ENCODE data around the gene VGLL4.

Gene VGLL4

GRCh38 chr3:11679964-11680363 lies 36.2 kb upstream of the VGLL4 start:
- no peak for TF ChIP-seq ZNF8 (CRISPR knock-in tag; IDR thresholded peaks at IDR 0.05)
- no peak for TF ChIP-seq OSR1 (CRISPR knock-in tag; IDR thresholded peaks at IDR 0.05)
- no peak for TF ChIP-seq TCF4 (CRISPR knock-in tag; IDR thresholded peaks at IDR 0.05; ENCODE audit: borderline replicate concordance)
- TF ChIP-seq CREB5 (CRISPR knock-in tag; IDR thresholded peaks at IDR 0.05; ENCODE audit: low read depth) = no peak
- no peak for TF ChIP-seq ZFP30 (CRISPR knock-in tag; IDR thresholded peaks at IDR 0.05)
- TF ChIP-seq ZNF70 (CRISPR knock-in tag; IDR thresholded peaks at IDR 0.05) = no peak
- no peak for TF ChIP-seq CSRNP3 (CRISPR knock-in tag; IDR thresholded peaks at IDR 0.05)
- no peak for ATAC-seq

GRCh38 chr3:11672363-11672762 lies 28.6 kb upstream of the VGLL4 start:
- ATAC-seq = no peak
- TF ChIP-seq PATZ1 (CRISPR knock-in tag; IDR thresholded peaks at IDR 0.05; ENCODE audit: borderline replicate concordance) (no peak), ESRRG (CRISPR knock-in tag; IDR thresholded peaks at IDR 0.05) (no peak), SNAI2 (CRISPR knock-in tag; IDR thresholded peaks at IDR 0.05) (no peak), ZFP3 (CRISPR knock-in tag; IDR thresholded peaks at IDR 0.05) (no peak), ZNF70 (CRISPR knock-in tag; IDR thresholded peaks at IDR 0.05) (no peak), GLIS3 (CRISPR knock-in tag; IDR thresholded peaks at IDR 0.05) (no peak), BACH2 (CRISPR knock-in tag; IDR thresholded peaks at IDR 0.05; ENCODE audit: borderline replicate concordance) (no peak), ISL1 (CRISPR knock-in tag; IDR thresholded peaks at IDR 0.05) (no peak), TCF4 (CRISPR knock-in tag; IDR thresholded peaks at IDR 0.05; ENCODE audit: borderline replicate concordance) (no peak), POU6F1 (CRISPR knock-in tag; IDR thresholded peaks at IDR 0.05; ENCODE audit: borderline replicate concordance, low read depth) (no peak), ZNF565 (CRISPR knock-in tag; conservative IDR thresholded peaks at IDR 0.05; ENCODE audit: low read depth) (no peak), CSRNP3 (CRISPR knock-in tag; IDR thresholded peaks at IDR 0.05) (no peak), PPARA (CRISPR knock-in tag; IDR thresholded peaks at IDR 0.05; ENCODE audit: borderline replicate concordance) (no peak), ZNF8 (CRISPR knock-in tag; IDR thresholded peaks at IDR 0.05) (no peak), OSR1 (CRISPR knock-in tag; IDR thresholded peaks at IDR 0.05) (no peak), TOX (CRISPR knock-in tag; IDR thresholded peaks at IDR 0.05; ENCODE audit: borderline replicate concordance) (no peak), RARB (CRISPR knock-in tag; IDR thresholded peaks at IDR 0.05) (no peak), ARNTL (CRISPR knock-in tag; IDR thresholded peaks at IDR 0.05; ENCODE audit: borderline replicate concordance, low read depth) (no peak), CREB5 (CRISPR knock-in tag; IDR thresholded peaks at IDR 0.05; ENCODE audit: low read depth) (no peak)

- peak; percentile 75 for ATAC-seq
- TF ChIP-seq CSRNP3 (CRISPR knock-in tag; IDR thresholded peaks at IDR 0.05) (no peak), ZFP3 (CRISPR knock-in tag; IDR thresholded peaks at IDR 0.05) (no peak), OSR1 (CRISPR knock-in tag; IDR thresholded peaks at IDR 0.05) (no peak), RARB (CRISPR knock-in tag; IDR thresholded peaks at IDR 0.05) (no peak), ARNTL (CRISPR knock-in tag; IDR thresholded peaks at IDR 0.05; ENCODE audit: borderline replicate concordance, low read depth) (no peak), BACH2 (CRISPR knock-in tag; IDR thresholded peaks at IDR 0.05; ENCODE audit: borderline replicate concordance) (no peak), GLIS3 (CRISPR knock-in tag; IDR thresholded peaks at IDR 0.05) (no peak), SNAI2 (CRISPR knock-in tag; IDR thresholded peaks at IDR 0.05) (no peak), TCF4 (CRISPR knock-in tag; IDR thresholded peaks at IDR 0.05; ENCODE audit: borderline replicate concordance) (no peak), TOX (CRISPR knock-in tag; IDR thresholded peaks at IDR 0.05; ENCODE audit: borderline replicate concordance) (no peak), CSDC2 (CRISPR knock-in tag; IDR thresholded peaks at IDR 0.05) (no peak), ESRRG (CRISPR knock-in tag; IDR thresholded peaks at IDR 0.05) (no peak), CREB5 (CRISPR knock-in tag; IDR thresholded peaks at IDR 0.05; ENCODE audit: low read depth) (no peak)
Measured at GRCh38 chr3:11671648-11672100, 28.0 kb upstream of the VGLL4 start.

All from SK-N-SH treated with all-trans-retinoic acid at 6 μM for 48 hours (cell line).